H9 (cell line): ENCODE data around the gene CIDEC. TPM values are rescaled to one million over a fixed set of nuclear protein-coding genes. Genes with fewer than 3 reads are reported as not detected.

Experiments used
- DNase-seq: peaks from one replicate; pipeline ENCODE4 v3.0.0-alpha.2; 2017
- H2AFZ ChIP-seq: one replicate; pipeline ENCODE4 v1.6.1; 2013; ENCODE audit warnings: mild to moderate bottlenecking, low read length, control low read depth, moderate library complexity
- H2AK5ac ChIP-seq: 2 replicates; pipeline ENCODE4 v1.6.1; 2013; ENCODE audit warnings: low read length, control low read depth, mixed read lengths; ENCODE audit not compliant: insufficient read length
- H2BK120ac ChIP-seq: one replicate; pipeline ENCODE4 v1.6.1; 2013; ENCODE audit warnings: low read depth, mild to moderate bottlenecking, low read length, control low read depth, inconsistent platforms; ENCODE audit not compliant: poor library complexity, severe bottlenecking
- H2BK12ac ChIP-seq: 2 replicates; pipeline ENCODE4 v1.6.1; 2013; ENCODE audit warnings: low read length, control low read depth, mixed read lengths, low read depth; ENCODE audit not compliant: insufficient read length
- H2BK15ac ChIP-seq: 2 replicates; pipeline ENCODE4 v1.6.1; 2013; ENCODE audit warnings: low read depth, low read length, control low read depth
- H2BK20ac ChIP-seq: one replicate; pipeline ENCODE4 v1.6.1; 2013; ENCODE audit warnings: low read depth, mild to moderate bottlenecking, low read length, control low read depth, inconsistent platforms; ENCODE audit not compliant: poor library complexity, severe bottlenecking
- H2BK5ac ChIP-seq: 2 replicates; pipeline ENCODE4 v1.6.1; 2013; ENCODE audit warnings: low read length, control low read depth, mixed read lengths; ENCODE audit not compliant: insufficient read length
- H3K14ac ChIP-seq: 2 replicates; pipeline ENCODE4 v1.6.1; 2013; ENCODE audit warnings: low read length, control low read depth; ENCODE audit not compliant: insufficient read depth
- H3K18ac ChIP-seq: 2 replicates; pipeline ENCODE4 v1.6.1; 2013; ENCODE audit warnings: low read depth, mild to moderate bottlenecking, mixed read lengths, low read length, control low read depth; ENCODE audit not compliant: insufficient read length
- H3K23ac ChIP-seq: 2 replicates; pipeline ENCODE4 v1.6.1; 2013; ENCODE audit warnings: low read length, control low read depth, mixed read lengths, low read depth; ENCODE audit not compliant: insufficient read length
- H3K23me2 ChIP-seq: 2 replicates; pipeline ENCODE4 v1.6.1; 2013; ENCODE audit warnings: low read depth, mild to moderate bottlenecking, mixed read lengths, low read length, control low read depth; ENCODE audit not compliant: insufficient read length, poor library complexity, severe bottlenecking
- H3K27ac ChIP-seq: 2 replicates; pipeline ENCODE4 v1.5.1; 2013; ENCODE audit warnings: low read length, control low read depth, mixed read lengths, low read depth; ENCODE audit not compliant: insufficient read length
- H3K27me3 ChIP-seq: 2 replicates; pipeline ENCODE4 v1.6.1; 2013; ENCODE audit warnings: low read length, control low read depth, inconsistent platforms; ENCODE audit not compliant: insufficient read depth
- H3K4ac ChIP-seq: 2 replicates; pipeline ENCODE4 v1.6.1; 2013; ENCODE audit warnings: low read depth, mild to moderate bottlenecking, control low read depth, inconsistent platforms, low read length, moderate library complexity
- H3K4me1 ChIP-seq: 2 replicates; pipeline ENCODE4 v1.6.1; 2013; ENCODE audit warnings: low read length, control low read depth, inconsistent platforms; ENCODE audit not compliant: insufficient read depth
- H3K4me2 ChIP-seq: 2 replicates; pipeline ENCODE4 v1.6.1; 2013; ENCODE audit warnings: low read length, control low read depth, mixed read lengths; ENCODE audit not compliant: insufficient read length, insufficient read depth
- H3K56ac ChIP-seq: 2 replicates; pipeline ENCODE4 v1.6.1; 2013; ENCODE audit warnings: low read depth, mild to moderate bottlenecking, mixed read lengths, low read length, control low read depth; ENCODE audit not compliant: insufficient read length
- H3K79me1 ChIP-seq: 2 replicates; pipeline ENCODE4 v1.6.1; 2013; ENCODE audit warnings: low read depth, mild to moderate bottlenecking, moderate library complexity, low read length, control low read depth, inconsistent platforms; ENCODE audit not compliant: insufficient read depth, poor library complexity, severe bottlenecking
- H3K79me2 ChIP-seq: 2 replicates; pipeline ENCODE4 v1.6.1; 2013; ENCODE audit warnings: low read length, control low read depth, inconsistent platforms; ENCODE audit not compliant: insufficient read depth
- H3K9ac ChIP-seq: 2 replicates; pipeline ENCODE4 v1.6.1; 2013; ENCODE audit warnings: low read length, control low read depth, mixed read lengths; ENCODE audit not compliant: insufficient read length; ENCODE audit errors: extremely low read depth
- H3K9me3 ChIP-seq: one replicate; pipeline ENCODE4 v1.6.1; 2013; ENCODE audit warnings: low read depth, low read length, inconsistent platforms; ENCODE audit not compliant: control insufficient read depth
- H3T11ph ChIP-seq: one replicate; pipeline ENCODE4 v1.6.1; 2013; ENCODE audit warnings: mild to moderate bottlenecking, low read length, control low read depth, inconsistent platforms
- H4K20me1 ChIP-seq: one replicate; pipeline ENCODE4 v1.6.1; 2013; ENCODE audit not compliant: control insufficient read depth, insufficient read length, insufficient read depth
- H4K5ac ChIP-seq: 2 replicates; pipeline ENCODE4 v1.6.1; 2013; ENCODE audit warnings: low read depth, mild to moderate bottlenecking, mixed read lengths, low read length, control low read depth; ENCODE audit not compliant: insufficient read length
- H4K8ac ChIP-seq: replicated peaks from 2 replicates; pipeline ENCODE4 v1.6.1; 2013; ENCODE audit warnings: low read length, control low read depth, mixed read lengths, low read depth; ENCODE audit not compliant: insufficient read length
- H4K91ac ChIP-seq: 2 replicates; pipeline ENCODE4 v1.6.1; 2013; ENCODE audit warnings: low read depth, mild to moderate bottlenecking, moderate library complexity, mixed read lengths, low read length, control low read depth; ENCODE audit not compliant: insufficient read length
- H3K27ac Mint-ChIP-seq, 3 experiments: 2 replicates in 2 of 3; 3 replicates in 1 of 3; pipeline ENCODE4 v1.8.0; 2020 to 2021; ENCODE audit warnings: mixed read lengths in 3 of 3, mild to moderate bottlenecking in 1 of 3, moderate library complexity in 1 of 3
- H3K27me3 Mint-ChIP-seq: 2 replicates; pipeline ENCODE4 v1.8.0; 2021; ENCODE audit warnings: low read depth, mild to moderate bottlenecking, moderate library complexity, mixed read lengths
- H3K36me3 Mint-ChIP-seq, 3 experiments: 2 replicates in 2 of 3; 3 replicates in 1 of 3; pipeline ENCODE4 v1.8.0; 2020 to 2021; ENCODE audit warnings: low read depth in 3 of 3, mixed read lengths in 3 of 3; ENCODE audit not compliant: insufficient read depth in 1 of 3
- H3K4me1 Mint-ChIP-seq, 2 experiments: 2 replicates each; pipeline ENCODE4 v1.8.0; 2020; ENCODE audit warnings: mixed read lengths in 2 of 2
- H3K4me3 Mint-ChIP-seq, 2 experiments: 2 replicates in 1 of 2; 3 replicates in 1 of 2; pipeline ENCODE4 v1.8.0; 2020 to 2021; ENCODE audit warnings: mild to moderate bottlenecking in 2 of 2, mixed read lengths in 2 of 2, moderate library complexity in 1 of 2
- H3K9me3 Mint-ChIP-seq, 2 experiments: 2 replicates in 1 of 2; 3 replicates in 1 of 2; pipeline ENCODE4 v1.8.0; 2020; ENCODE audit warnings: mild to moderate bottlenecking in 2 of 2, mixed read lengths in 2 of 2, moderate library complexity in 1 of 2
- WGBS: extraction: QIAGEN DNeasy Blood & Tissue Kit; methylation state at CpG from one replicate; pipeline ENCODE4 v1.1.7; 2013; ENCODE audit warnings: missing lambda C conversion rate, low lambda C conversion rate, mixed read lengths; ENCODE audit not compliant: insufficient read length; ENCODE audit errors: extremely low coverage; 5-methylcytosine and 5-hydroxymethylcytosine counted together
- total RNA-seq: library from RNA; stranded (reverse); gene quantifications from 2 replicates; pipeline ENCODE4 v1.2.1, GENCODE V29; 2021
- TF ChIP-seq, protein P1 (sequence below): fragments of 200-600 bp; sonication (generic); conservative IDR thresholded peaks from 3 replicates; pipeline ENCODE4 v1.8.0; 2021; ENCODE audit warnings: antibody characterized with exemption, mild to moderate bottlenecking

The CIDEC gene
- total RNA-seq, 1 experiment from 2014 or later, result not detected

DNA sequence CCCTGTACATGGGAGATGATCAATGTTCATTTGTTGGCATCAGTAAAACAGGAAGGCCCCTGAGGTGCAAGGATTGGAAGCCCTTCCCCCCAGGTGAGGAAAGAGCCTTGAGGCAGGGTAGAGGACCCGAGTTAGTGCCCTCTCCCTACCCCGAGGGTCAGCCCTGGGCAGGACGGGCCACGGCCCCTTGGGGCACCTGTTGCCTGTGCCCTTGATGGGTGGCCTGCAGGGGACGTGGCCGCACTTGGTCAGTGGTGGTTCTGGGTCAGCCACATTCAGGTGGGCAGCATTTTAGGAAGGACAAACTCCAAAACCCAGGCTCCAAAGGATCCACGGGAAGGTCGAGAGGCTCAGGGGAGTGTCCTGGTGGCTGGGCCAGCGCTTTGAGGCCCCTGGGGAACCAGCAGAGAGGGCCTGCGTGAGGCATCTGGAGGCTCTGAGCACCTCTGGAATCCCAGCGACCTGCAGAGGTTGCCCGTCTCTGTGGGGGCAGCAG, 20.5 kb downstream of the CIDEC start:
- Histone ChIP-seq H3K9ac (no peak overlapping the region), H2BK12ac (no peak overlapping the region), H3K56ac (no peak overlapping the region), H3K9me3 (no peaks in the 10 kb centered on the region), H3K79me1 (no peaks in the 10 kb centered on the region), H3K18ac (no peak overlapping the region), H2AK5ac (no peak overlapping the region), H2AFZ (no peak overlapping the region), H3K79me2 (no peaks in the 10 kb centered on the region), H3K27ac (no peak overlapping the region), H3T11ph (no peak overlapping the region), H3K14ac (no peak overlapping the region), H4K20me1 (no peaks in the 10 kb centered on the region), H2BK20ac (no peak overlapping the region), H3K4me1 (no peaks in the 10 kb centered on the region), H4K8ac (no peak overlapping the region), H2BK120ac (no peak overlapping the region), H3K23ac (no peak overlapping the region), H2BK5ac (no peak overlapping the region), H3K27me3 (no peaks in the 10 kb centered on the region; the same call in none of the 2 replicates), H3K23me2 (peaks cover 5% of the 10 kb centered on the region), H2BK15ac (no peak overlapping the region), H4K91ac (no peak overlapping the region), H3K4me2 (no peak overlapping the region), H3K4ac (no peak overlapping the region), H4K5ac (no peak overlapping the region)
- H3K4me3 Mint-ChIP-seq, result no peak overlapping the region
- H3K4me1 Mint-ChIP-seq, result peaks cover 20 to 36% of the 10 kb centered on the region in 2 experiments
- peaks cover 26% of the 10 kb centered on the region for H3K27me3 Mint-ChIP-seq
- DNase-seq, result no peak
- no CpG with 5 or more reads among the region's 12 CpGs for WGBS
- H3K36me3 Mint-ChIP-seq, result no peaks in the 10 kb centered on the region
- no peaks in the 10 kb centered on the region for H3K9me3 Mint-ChIP-seq
- TF ChIP-seq, protein P1, sequence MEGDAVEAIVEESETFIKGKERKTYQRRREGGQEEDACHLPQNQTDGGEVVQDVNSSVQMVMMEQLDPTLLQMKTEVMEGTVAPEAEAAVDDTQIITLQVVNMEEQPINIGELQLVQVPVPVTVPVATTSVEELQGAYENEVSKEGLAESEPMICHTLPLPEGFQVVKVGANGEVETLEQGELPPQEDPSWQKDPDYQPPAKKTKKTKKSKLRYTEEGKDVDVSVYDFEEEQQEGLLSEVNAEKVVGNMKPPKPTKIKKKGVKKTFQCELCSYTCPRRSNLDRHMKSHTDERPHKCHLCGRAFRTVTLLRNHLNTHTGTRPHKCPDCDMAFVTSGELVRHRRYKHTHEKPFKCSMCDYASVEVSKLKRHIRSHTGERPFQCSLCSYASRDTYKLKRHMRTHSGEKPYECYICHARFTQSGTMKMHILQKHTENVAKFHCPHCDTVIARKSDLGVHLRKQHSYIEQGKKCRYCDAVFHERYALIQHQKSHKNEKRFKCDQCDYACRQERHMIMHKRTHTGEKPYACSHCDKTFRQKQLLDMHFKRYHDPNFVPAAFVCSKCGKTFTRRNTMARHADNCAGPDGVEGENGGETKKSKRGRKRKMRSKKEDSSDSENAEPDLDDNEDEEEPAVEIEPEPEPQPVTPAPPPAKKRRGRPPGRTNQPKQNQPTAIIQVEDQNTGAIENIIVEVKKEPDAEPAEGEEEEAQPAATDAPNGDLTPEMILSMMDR, result no peak
- no peak overlapping the region for H3K27ac Mint-ChIP-seq
